ENCODE data around the gene COL5A2. TPM values are rescaled to one million over a fixed set of nuclear protein-coding genes. Genes with fewer than 3 reads are reported as not detected.

The COL5A2 gene
- total RNA-seq, 2 donors from 2014 or later: 99.4 to 135 TPM

- Histone ChIP-seq H3K9me3 (no peaks in the 10 kb centered on the region), H3K4me1 (ENCODE audit: control insufficient read depth in 1 of 2, low read depth in 2 of 2) (peaks cover 0 to 17% of the 10 kb centered on the region in 2 donors), H3K36me3 (peaks cover 63% of the 10 kb centered on the region), H3K4me3 (no peak overlapping the region), H3K27me3 (replicated peaks; ENCODE audit: insufficient read depth) (no peaks in the 10 kb centered on the region), H3K27ac (no peak overlapping the region)
- TF ChIP-seq CTCF (IDR thresholded peaks at IDR 0.05): no peak
- ATAC-seq (ENCODE audit: insufficient number of reproducible peaks, low FRiP score, low read depth) (no peak), DNase-seq (ENCODE audit: low spot score) (no peak)
Measured at GRCh38 chr2:189008555-189009262, 170.9 kb downstream of the COL5A2 start.

DNA sequence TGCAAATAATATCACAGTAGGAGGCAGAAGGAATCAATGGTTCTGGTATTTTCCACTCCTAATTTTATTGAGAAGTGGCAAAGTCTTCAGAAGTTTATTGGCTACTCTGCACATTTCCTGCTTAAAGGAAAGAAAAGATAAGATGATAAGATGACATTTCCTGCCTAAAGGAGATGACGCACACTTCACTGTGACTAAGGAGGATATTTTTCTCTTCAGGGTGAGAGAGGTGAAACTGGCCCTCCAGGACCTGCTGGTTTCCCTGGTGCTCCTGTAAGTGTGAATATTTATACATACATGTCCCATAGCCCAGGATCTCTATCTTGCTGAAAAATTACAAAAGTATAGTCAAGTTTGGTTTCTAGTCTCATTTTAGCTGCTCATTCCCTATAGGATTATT, 177.5 kb downstream of the COL5A2 start:
- no peak for DNase-seq (ENCODE audit: low spot score)
- H3K9me3 ChIP-seq: no peaks in the 10 kb centered on the region
- no peak for TF ChIP-seq CTCF (IDR thresholded peaks at IDR 0.05)
- H3K4me1 ChIP-seq (ENCODE audit: control insufficient read depth in 1 of 2, low read depth in 2 of 2): peaks cover 0 to 8% of the 10 kb centered on the region in 2 donors
- H3K36me3 ChIP-seq: peaks cover 84% of the 10 kb centered on the region
- peak overlapping the region; percentile 8 to 48 for H3K27ac ChIP-seq
- no peaks in the 10 kb centered on the region for H3K27me3 ChIP-seq (replicated peaks; ENCODE audit: insufficient read depth)
- no peak for ATAC-seq (ENCODE audit: insufficient number of reproducible peaks, low FRiP score, low read depth)
- no peak overlapping the region for H3K4me3 ChIP-seq

- ATAC-seq (ENCODE audit: insufficient number of reproducible peaks, low FRiP score, low read depth) (no peak), DNase-seq (ENCODE audit: low spot score) (no peak)
- H3K27me3 ChIP-seq (replicated peaks; ENCODE audit: insufficient read depth): no peaks in the 10 kb centered on the region
- H3K4me3 ChIP-seq: no peak overlapping the region
- H3K9me3 ChIP-seq: no peaks in the 10 kb centered on the region
- TF ChIP-seq CTCF (IDR thresholded peaks at IDR 0.05): no peak
- peaks cover 0 to 8% of the 10 kb centered on the region in 2 donors for H3K4me1 ChIP-seq (ENCODE audit: control insufficient read depth in 1 of 2, low read depth in 2 of 2)
- H3K36me3 ChIP-seq: peaks cover 83% of the 10 kb centered on the region
- H3K27ac ChIP-seq: peak overlapping the region in 1 of 2 donors; percentile 41
Measured at GRCh38 chr2:189000221-189000620, 179.3 kb downstream of the COL5A2 start.

- Histone ChIP-seq H3K27me3 (replicated peaks; ENCODE audit: insufficient read depth) (no peaks in the 10 kb centered on the region), H3K27ac (peak overlapping the region; percentile 45 to 46), H3K36me3 (peaks cover 84% of the 10 kb centered on the region), H3K4me1 (ENCODE audit: control insufficient read depth in 1 of 2, low read depth in 2 of 2) (peaks cover 0 to 8% of the 10 kb centered on the region in 2 donors), H3K4me3 (no peak overlapping the region), H3K9me3 (no peaks in the 10 kb centered on the region)
- no peak for DNase-seq (ENCODE audit: low spot score)
- no peak for TF ChIP-seq CTCF (IDR thresholded peaks at IDR 0.05)
- ATAC-seq (ENCODE audit: insufficient number of reproducible peaks, low FRiP score, low read depth): no peak
Measured at GRCh38 chr2:188997263-188997662, 182.3 kb downstream of the COL5A2 start.

- TF ChIP-seq CTCF (IDR thresholded peaks at IDR 0.05): no peak
- no peak for DNase-seq (ENCODE audit: low spot score)
- Histone ChIP-seq H3K9me3 (no peaks in the 10 kb centered on the region), H3K36me3 (peaks cover 71% of the 10 kb centered on the region), H3K4me1 (ENCODE audit: control insufficient read depth in 1 of 2, low read depth in 2 of 2) (no peaks in the 10 kb centered on the region), H3K27me3 (replicated peaks; ENCODE audit: insufficient read depth) (no peaks in the 10 kb centered on the region), H3K27ac (peak overlapping the region in 1 of 2 donors; percentile 0), H3K4me3 (no peak overlapping the region)
- ATAC-seq (ENCODE audit: insufficient number of reproducible peaks, low FRiP score, low read depth): no peak
Measured at GRCh38 chr2:188993247-188993646, 186.3 kb downstream of the COL5A2 start.
